Trophoblast cell (in vitro differentiated cells and primary cell): ENCODE results near the gene OR6C74. TPM values are rescaled to one million over a fixed set of nuclear protein-coding genes. Genes with fewer than 3 reads are reported as not detected.

Experiments
- DNase-seq, 2 donors: peaks; one replicate each; pipeline ENCODE4 v3.0.0-alpha.2; 2016
- H2AFZ ChIP-seq: 2 replicates; pipeline ENCODE4 v1.6.1; 2013; ENCODE audit warnings: low read length, moderate library complexity, mild to moderate bottlenecking; ENCODE audit not compliant: insufficient read depth, poor library complexity
- H2AK5ac ChIP-seq: 2 replicates; pipeline ENCODE4 v1.6.1; 2013; ENCODE audit warnings: mild to moderate bottlenecking, low read length
- H2BK120ac ChIP-seq: 2 replicates; pipeline ENCODE4 v1.6.1; 2013; ENCODE audit warnings: low read length, mild to moderate bottlenecking, moderate library complexity; ENCODE audit not compliant: insufficient read depth, poor library complexity
- H2BK12ac ChIP-seq: 2 replicates; pipeline ENCODE4 v1.6.1; 2013; ENCODE audit warnings: mild to moderate bottlenecking, low read length, moderate library complexity
- H2BK5ac ChIP-seq: 2 replicates; pipeline ENCODE4 v1.6.1; 2013; ENCODE audit warnings: low read length, low read depth, moderate library complexity, mild to moderate bottlenecking; ENCODE audit not compliant: poor library complexity
- H3K14ac ChIP-seq: 2 replicates; pipeline ENCODE4 v1.6.1; 2013; ENCODE audit warnings: mild to moderate bottlenecking, low read length
- H3K18ac ChIP-seq: 2 replicates; pipeline ENCODE4 v1.6.1; 2013; ENCODE audit warnings: mild to moderate bottlenecking, low read length
- H3K23ac ChIP-seq: 2 replicates; pipeline ENCODE4 v1.6.1; 2013; ENCODE audit warnings: low read length
- H3K27ac ChIP-seq: 2 replicates; pipeline ENCODE4 v1.5.1; 2013; ENCODE audit warnings: low read depth, mild to moderate bottlenecking, inconsistent platforms, low read length, moderate library complexity
- H3K27me3 ChIP-seq: 2 replicates; pipeline ENCODE4 v1.6.1; 2013; ENCODE audit warnings: inconsistent platforms, mild to moderate bottlenecking, low read length, moderate library complexity; ENCODE audit not compliant: insufficient read depth
- H3K36me3 ChIP-seq, 2 experiments: 1 replicate in 1 of 2; 2 replicates in 1 of 2; pipeline ENCODE4 v1.6.1; 2013; ENCODE audit warnings: low read length in 2 of 2, mild to moderate bottlenecking in 2 of 2, moderate library complexity in 1 of 2; ENCODE audit not compliant: insufficient read depth in 2 of 2, control insufficient read depth in 1 of 2
- H3K4ac ChIP-seq: 2 replicates; pipeline ENCODE4 v1.6.1; 2013; ENCODE audit warnings: low read depth, mild to moderate bottlenecking, low read length, moderate library complexity
- H3K4me1 ChIP-seq, 2 experiments: 1 replicate in 1 of 2; 2 replicates in 1 of 2; pipeline ENCODE4 v1.6.1; 2013; ENCODE audit warnings: low read length in 2 of 2, mild to moderate bottlenecking in 2 of 2, moderate library complexity in 1 of 2; ENCODE audit not compliant: insufficient read depth in 2 of 2, control insufficient read depth in 1 of 2
- H3K4me2 ChIP-seq: 2 replicates; pipeline ENCODE4 v1.6.1; 2013; ENCODE audit warnings: inconsistent platforms, mild to moderate bottlenecking, low read length, moderate library complexity
- H3K4me3 ChIP-seq: 2 replicates; pipeline ENCODE4 v1.5.1; 2013; ENCODE audit warnings: mild to moderate bottlenecking, low read depth, low read length, inconsistent platforms
- H3K79me1 ChIP-seq: one replicate; pipeline ENCODE4 v1.6.1; 2013; ENCODE audit warnings: low read length
- H3K79me2 ChIP-seq: 2 replicates; pipeline ENCODE4 v1.6.1; 2013; ENCODE audit warnings: low read length, mild to moderate bottlenecking; ENCODE audit not compliant: control insufficient read depth, insufficient read depth, poor library complexity
- H3K9ac ChIP-seq: 2 replicates; pipeline ENCODE4 v1.6.1; 2013; ENCODE audit warnings: mild to moderate bottlenecking, low read length
- H3K9me3 ChIP-seq: 2 replicates; pipeline ENCODE4 v1.6.1; 2013; ENCODE audit warnings: low read depth, mild to moderate bottlenecking, control low read depth, inconsistent platforms, low read length; ENCODE audit not compliant: insufficient read depth
- H4K12ac ChIP-seq: 2 replicates; pipeline ENCODE4 v1.6.1; 2013; ENCODE audit warnings: low read depth, mild to moderate bottlenecking, low read length, moderate library complexity
- H4K8ac ChIP-seq: 2 replicates; pipeline ENCODE4 v1.6.1; 2013; ENCODE audit warnings: low read depth, mild to moderate bottlenecking, low read length, moderate library complexity
- H4K91ac ChIP-seq: one replicate; pipeline ENCODE4 v1.6.1; 2013; ENCODE audit warnings: low read depth, mild to moderate bottlenecking, low read length, moderate library complexity
- WGBS: extraction: QIAGEN DNeasy Blood & Tissue Kit; methylation state at CpG from one replicate; pipeline ENCODE4 v1.1.7; 2013; ENCODE audit warnings: missing lambda C conversion rate; ENCODE audit not compliant: insufficient read length, insufficient coverage; ENCODE audit errors: extremely low coverage; 5-methylcytosine and 5-hydroxymethylcytosine counted together
- polyA plus RNA-seq: library from polyadenylated mRNA; stranded (reverse); fragments of 200-250 nt; gene quantifications from 2 replicates; pipeline ENCODE4 v1.2.3, GENCODE V29; 2013

OR6C74 gene
- polyA plus RNA-seq = not detected in 2 replicates

- WGBS = no CpG with 5 or more reads among the region's 3 CpGs
- H3K27ac ChIP-seq = no peak within 1 kb of the TSS
- no peak within 1 kb of the TSS for H3K9ac ChIP-seq
Measured at GRCh38 chr12:55244309-55244708, at the start of gene OR6C74. Gene OR6C74, plus strand, starts transcription at chr12:55244609. Its CDS starts 2,679 bp downstream, at chr12:55247288.

GRCh38 chr12:55220725-55221124, 23.7 kb upstream of the OR6C74 start, which contains the start of gene OR10A7:
Gene OR10A7, plus strand, starts transcription at chr12:55221025. Its CDS starts 0 bp downstream, at chr12:55221025.
- no CpG with 5 or more reads among the region's 2 CpGs for whole genome bisulfite sequencing
- no peak for DNase-seq
- H4K8ac ChIP-seq = no peak within 1 kb of the TSS

More at GRCh38 chr12:55244309-55244708, at the start of gene OR6C74:
- H2BK5ac ChIP-seq = no peak within 1 kb of the TSS
- no peak within 1 kb of the TSS for H2AK5ac ChIP-seq
- H3K4me3 ChIP-seq = no peak within 1 kb of the TSS
- no peak within 1 kb of the TSS for H4K8ac ChIP-seq
- no peaks in the 10 kb centered on the region for H3K79me1 ChIP-seq
- H3K79me2 ChIP-seq = no peaks in the 10 kb centered on the region
- H3K27me3 ChIP-seq = no peaks in the 10 kb centered on the region
- H3K14ac ChIP-seq = no peak within 1 kb of the TSS
- no peak within 1 kb of the TSS for H2BK12ac ChIP-seq
- no peak within 1 kb of the TSS for H4K91ac ChIP-seq
- H3K4me1 ChIP-seq = no peaks in the 10 kb centered on the region
- no peak within 1 kb of the TSS for H3K23ac ChIP-seq
- H3K18ac ChIP-seq = no peak within 1 kb of the TSS
- H2AFZ ChIP-seq = no peak within 1 kb of the TSS
- no peak within 1 kb of the TSS for H3K4me2 ChIP-seq
- H3K9me3 ChIP-seq = no peaks in the 10 kb centered on the region
- no peak within 1 kb of the TSS for H4K12ac ChIP-seq
- DNase-seq = no peak
- no peak within 1 kb of the TSS for H3K4ac ChIP-seq
- H3K36me3 ChIP-seq = no peaks in the 10 kb centered on the region
- no peak within 1 kb of the TSS for H2BK120ac ChIP-seq

GRCh38 chr12:55226523-55226922, 17.9 kb upstream of the OR6C74 start:
- DNase-seq = peak; percentile 15 to 68
- no peaks in the 10 kb centered on the region for H3K4me1 ChIP-seq
- no peaks in the 10 kb centered on the region for H3K79me2 ChIP-seq
- H2AK5ac ChIP-seq = no peak overlapping the region
- H3K27me3 ChIP-seq = no peaks in the 10 kb centered on the region
- no peak overlapping the region for H4K8ac ChIP-seq
- H3K23ac ChIP-seq = no peak overlapping the region
- H3K18ac ChIP-seq = no peak overlapping the region
- WGBS = no CpG with 5 or more reads among the region's 1 CpG
- no peak overlapping the region for H2BK5ac ChIP-seq
- no peaks in the 10 kb centered on the region for H3K36me3 ChIP-seq
- H2AFZ ChIP-seq = no peak overlapping the region
- no peak overlapping the region for H3K4me2 ChIP-seq
- no peak overlapping the region for H3K9ac ChIP-seq
- H4K12ac ChIP-seq = no peak overlapping the region
- H2BK120ac ChIP-seq = no peak overlapping the region
- H3K4me3 ChIP-seq = no peak overlapping the region
- H4K91ac ChIP-seq = no peak overlapping the region
- no peaks in the 10 kb centered on the region for H3K9me3 ChIP-seq
- no peaks in the 10 kb centered on the region for H3K79me1 ChIP-seq
- H2BK12ac ChIP-seq = no peak overlapping the region
- no peak overlapping the region for H3K4ac ChIP-seq
- H3K27ac ChIP-seq = no peak overlapping the region
- H3K14ac ChIP-seq = no peak overlapping the region

More at GRCh38 chr12:55220725-55221124, 23.7 kb upstream of the OR6C74 start, which contains the start of gene OR10A7:
- no peak within 1 kb of the TSS for H3K4me2 ChIP-seq
- no peaks in the 10 kb centered on the region for H3K79me1 ChIP-seq
- no peaks in the 10 kb centered on the region for H3K27me3 ChIP-seq
- no peaks in the 10 kb centered on the region for H3K79me2 ChIP-seq
- no peaks in the 10 kb centered on the region for H3K9me3 ChIP-seq
- H3K18ac ChIP-seq = no peak within 1 kb of the TSS
- no peak within 1 kb of the TSS for H3K9ac ChIP-seq
- H4K12ac ChIP-seq = no peak within 1 kb of the TSS
- H3K4me3 ChIP-seq = no peak within 1 kb of the TSS
- no peak within 1 kb of the TSS for H2BK5ac ChIP-seq
- no peak within 1 kb of the TSS for H3K23ac ChIP-seq
- no peak within 1 kb of the TSS for H3K14ac ChIP-seq
- H2BK12ac ChIP-seq = no peak within 1 kb of the TSS
- H3K36me3 ChIP-seq = no peaks in the 10 kb centered on the region
- no peak within 1 kb of the TSS for H3K27ac ChIP-seq
- H3K4ac ChIP-seq = no peak within 1 kb of the TSS
- no peak within 1 kb of the TSS for H2BK120ac ChIP-seq
- H4K91ac ChIP-seq = no peak within 1 kb of the TSS
- H3K4me1 ChIP-seq = no peaks in the 10 kb centered on the region
- H2AFZ ChIP-seq = no peak within 1 kb of the TSS
- no peak within 1 kb of the TSS for H2AK5ac ChIP-seq

DNA sequence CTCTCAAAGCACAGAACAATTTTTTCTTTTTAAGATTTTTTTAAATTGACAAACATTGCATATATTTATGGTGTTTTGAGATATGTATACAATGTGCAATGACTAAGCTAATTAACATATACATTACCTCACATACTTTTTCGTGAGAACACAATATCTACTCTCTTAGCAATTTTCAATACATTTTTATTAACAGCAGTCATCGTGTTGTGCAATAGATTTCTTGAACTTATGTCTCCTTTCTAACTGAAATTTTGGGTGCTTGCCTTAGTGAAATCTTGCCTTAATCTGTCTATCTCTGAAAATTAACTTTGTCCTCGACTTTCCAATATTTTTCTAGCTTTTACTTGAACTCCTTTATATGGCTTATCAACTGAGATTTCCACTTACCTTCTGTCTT, 16.8 kb upstream of the OR6C74 start:
- Histone ChIP-seq H3K36me3 (no peaks in the 10 kb centered on the region), H2AK5ac (no peak overlapping the region), H3K23ac (no peak overlapping the region), H3K79me2 (no peaks in the 10 kb centered on the region), H2AFZ (no peak overlapping the region), H2BK5ac (no peak overlapping the region), H3K14ac (no peak overlapping the region), H2BK120ac (no peak overlapping the region), H4K91ac (no peak overlapping the region), H3K27me3 (no peaks in the 10 kb centered on the region), H3K4me1 (no peaks in the 10 kb centered on the region), H3K9me3 (no peaks in the 10 kb centered on the region), H3K9ac (no peak overlapping the region), H3K4me2 (no peak overlapping the region), H4K12ac (no peak overlapping the region), H4K8ac (no peak overlapping the region), H3K27ac (no peak overlapping the region), H3K18ac (no peak overlapping the region), H3K4ac (no peak overlapping the region), H2BK12ac (no peak overlapping the region), H3K4me3 (no peak overlapping the region), H3K79me1 (no peaks in the 10 kb centered on the region)
- peak; percentile 12 to 84 for DNase-seq
- no CpG with 5 or more reads among the region's 3 CpGs for WGBS
